ENCODE results near the gene PDE1A. TPM values are rescaled to one million over a fixed set of nuclear protein-coding genes. Genes with fewer than 3 reads are reported as not detected.

Gene PDE1A
- total RNA-seq, 3 donors from 2014 or later (not counting 1 experiment from before 2014, with no cell fraction given) = not detected

DNA sequence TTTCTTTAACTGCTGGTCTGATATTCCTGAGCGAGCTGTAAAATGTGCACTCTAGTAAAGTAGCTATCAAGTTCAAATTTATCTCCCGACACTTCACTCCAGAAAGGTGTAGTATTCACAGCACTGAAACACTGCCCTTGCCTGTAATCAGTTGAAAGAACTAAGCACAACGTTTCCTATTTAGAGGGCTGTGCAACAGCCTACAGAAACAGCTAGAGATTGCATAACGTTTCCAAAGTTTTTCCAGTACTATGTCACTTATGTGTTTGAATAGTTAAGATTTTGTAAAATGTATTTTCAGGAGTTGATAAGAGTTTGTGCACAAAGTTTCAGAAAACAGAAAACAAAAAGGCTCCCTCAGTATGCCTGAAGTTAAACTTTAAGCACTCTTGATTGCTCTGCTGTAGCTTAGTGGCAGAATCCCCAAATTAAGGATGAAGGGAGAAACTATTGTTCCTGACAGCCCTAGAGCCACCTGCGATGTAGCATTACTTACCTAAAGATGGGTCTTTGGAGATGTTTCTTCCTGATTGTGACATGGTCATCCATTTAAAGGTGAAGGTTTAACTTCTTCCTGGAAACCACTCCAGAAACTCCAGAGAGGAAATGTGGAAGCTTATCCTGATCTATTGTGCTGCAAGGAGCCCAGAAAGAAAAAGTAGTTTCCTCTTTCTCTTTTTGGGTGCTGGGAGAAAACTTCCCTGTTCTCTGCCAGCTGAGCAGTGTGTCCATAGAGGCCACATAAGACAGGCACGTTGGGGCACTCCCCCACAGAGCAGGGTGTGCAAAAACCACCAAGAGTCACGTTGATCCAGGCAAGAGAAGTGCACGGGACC is 536 bp downstream of the PDE1A start:
- ATAC-seq (no peak), DNase-seq (no peak)
- 37% methylated on average over 8 of the region's 8 CpGs for WGBS (ENCODE audit: insufficient coverage)
- intact Hi-C loops (cut with micrococcal nuclease) = no loop called here
- no peaks in the 10 kb centered on the region for H3K27me3 ChIP-seq (ENCODE audit: control insufficient read depth, insufficient read depth, low read length)
- no peaks in the 10 kb centered on the region for H3K27me3 Mint-ChIP-seq (ENCODE audit: low read depth in 2 of 2)
- H3K9me3 ChIP-seq (ENCODE audit: control insufficient read depth, insufficient read depth, low read length) = no peaks in the 10 kb centered on the region
- peaks cover 0 to 2% of the 10 kb centered on the region in 2 donors for H3K9me3 Mint-ChIP-seq
- no peaks in the 10 kb centered on the region for H3K4me1 ChIP-seq (ENCODE audit: control insufficient read depth, insufficient read depth, low read length)
- H3K27ac ChIP-seq (ENCODE audit: low read length) = no peak overlapping the region
- no peaks in the 10 kb centered on the region for H3K36me3 ChIP-seq (ENCODE audit: control insufficient read depth, insufficient read depth, low read length)
- TF ChIP-seq, protein P1, sequence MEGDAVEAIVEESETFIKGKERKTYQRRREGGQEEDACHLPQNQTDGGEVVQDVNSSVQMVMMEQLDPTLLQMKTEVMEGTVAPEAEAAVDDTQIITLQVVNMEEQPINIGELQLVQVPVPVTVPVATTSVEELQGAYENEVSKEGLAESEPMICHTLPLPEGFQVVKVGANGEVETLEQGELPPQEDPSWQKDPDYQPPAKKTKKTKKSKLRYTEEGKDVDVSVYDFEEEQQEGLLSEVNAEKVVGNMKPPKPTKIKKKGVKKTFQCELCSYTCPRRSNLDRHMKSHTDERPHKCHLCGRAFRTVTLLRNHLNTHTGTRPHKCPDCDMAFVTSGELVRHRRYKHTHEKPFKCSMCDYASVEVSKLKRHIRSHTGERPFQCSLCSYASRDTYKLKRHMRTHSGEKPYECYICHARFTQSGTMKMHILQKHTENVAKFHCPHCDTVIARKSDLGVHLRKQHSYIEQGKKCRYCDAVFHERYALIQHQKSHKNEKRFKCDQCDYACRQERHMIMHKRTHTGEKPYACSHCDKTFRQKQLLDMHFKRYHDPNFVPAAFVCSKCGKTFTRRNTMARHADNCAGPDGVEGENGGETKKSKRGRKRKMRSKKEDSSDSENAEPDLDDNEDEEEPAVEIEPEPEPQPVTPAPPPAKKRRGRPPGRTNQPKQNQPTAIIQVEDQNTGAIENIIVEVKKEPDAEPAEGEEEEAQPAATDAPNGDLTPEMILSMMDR (IDR thresholded peaks at IDR 0.05) = no peak
- no peak overlapping the region for H3K4me3 Mint-ChIP-seq
- no peaks in the 10 kb centered on the region for H3K36me3 Mint-ChIP-seq
- H3K4me1 Mint-ChIP-seq = no peaks in the 10 kb centered on the region
- no peak overlapping the region for H3K27ac Mint-ChIP-seq
- no peak overlapping the region for H3K4me3 ChIP-seq (ENCODE audit: low read length)

DNA sequence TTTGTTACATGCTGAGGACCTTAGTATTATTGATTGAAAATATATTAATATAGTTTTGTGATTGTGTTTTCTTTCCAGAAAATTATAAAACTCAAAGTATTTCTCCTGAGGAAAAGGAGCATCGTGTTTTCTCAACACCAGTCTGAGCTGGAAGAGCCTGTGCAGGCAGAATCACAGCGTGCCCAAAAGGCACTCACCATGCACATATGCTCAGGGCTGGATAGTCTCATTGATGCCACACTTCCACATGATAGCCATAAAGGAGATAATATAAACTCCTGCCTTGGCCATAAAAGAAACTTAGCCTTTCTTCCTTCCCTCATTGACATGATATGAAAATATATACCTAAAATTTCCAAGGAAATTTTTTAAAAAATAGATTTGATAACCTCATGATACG is 4.0 kb downstream of the PDE1A start:
- 74% methylated on average over 2 of the region's 3 CpGs for WGBS (ENCODE audit: insufficient coverage)
- Mint-ChIP-seq H3K4me3 (no peak overlapping the region), H3K36me3 (no peaks in the 10 kb centered on the region), H3K9me3 (no peaks in the 10 kb centered on the region), H3K27me3 (ENCODE audit: low read depth in 2 of 2) (no peaks in the 10 kb centered on the region), H3K27ac (no peak overlapping the region), H3K4me1 (no peaks in the 10 kb centered on the region)
- no peak overlapping the region for H3K27ac ChIP-seq (ENCODE audit: low read length)
- ATAC-seq (no peak), DNase-seq (no peak)
- H3K9me3 ChIP-seq (ENCODE audit: control insufficient read depth, insufficient read depth, low read length) = no peaks in the 10 kb centered on the region
- H3K27me3 ChIP-seq (ENCODE audit: control insufficient read depth, insufficient read depth, low read length) = no peaks in the 10 kb centered on the region
- no peak overlapping the region for H3K4me3 ChIP-seq (ENCODE audit: low read length)
- H3K4me1 ChIP-seq (ENCODE audit: control insufficient read depth, insufficient read depth, low read length) = no peaks in the 10 kb centered on the region
- no peaks in the 10 kb centered on the region for H3K36me3 ChIP-seq (ENCODE audit: control insufficient read depth, insufficient read depth, low read length)
- intact Hi-C loops (cut with micrococcal nuclease) = no loop called here
- TF ChIP-seq, protein P1 (IDR thresholded peaks at IDR 0.05) = no peak

DNA sequence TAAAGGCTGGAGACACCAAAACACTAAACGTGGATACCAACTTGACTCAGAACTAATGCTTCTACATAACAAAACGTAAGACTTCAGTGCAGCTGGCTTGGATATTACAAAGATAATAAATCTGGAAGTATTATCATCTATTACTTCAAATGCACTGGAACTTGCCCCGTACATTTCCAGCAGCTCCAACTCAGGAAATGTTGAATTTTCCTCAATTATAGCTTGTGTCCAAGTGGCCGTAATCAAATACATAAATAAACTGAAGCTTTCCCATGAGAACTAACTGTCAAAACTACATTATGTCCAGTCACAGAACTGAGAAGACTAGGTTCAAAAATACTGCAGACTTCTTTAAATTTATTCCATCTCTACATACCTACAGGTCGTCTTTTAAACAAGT is 6.2 kb downstream of the PDE1A start:
- no peaks in the 10 kb centered on the region for H3K4me1 ChIP-seq (ENCODE audit: control insufficient read depth, insufficient read depth, low read length)
- TF ChIP-seq, protein P1 (IDR thresholded peaks at IDR 0.05) = no peak
- WGBS (ENCODE audit: insufficient coverage) = 93% methylated on average over 4 of the region's 5 CpGs
- no peaks in the 10 kb centered on the region for H3K27me3 ChIP-seq (ENCODE audit: control insufficient read depth, insufficient read depth, low read length)
- intact Hi-C loops (cut with micrococcal nuclease) = no loop called here
- no peak for DNase-seq
- H3K27ac ChIP-seq (ENCODE audit: low read length) = no peak overlapping the region
- H3K4me3 Mint-ChIP-seq = no peak overlapping the region
- H3K4me1 Mint-ChIP-seq = no peaks in the 10 kb centered on the region
- no peaks in the 10 kb centered on the region for H3K27me3 Mint-ChIP-seq (ENCODE audit: low read depth in 2 of 2)
- peaks cover 0 to 3% of the 10 kb centered on the region in 2 donors for H3K9me3 Mint-ChIP-seq
- no peaks in the 10 kb centered on the region for H3K36me3 Mint-ChIP-seq
- no peaks in the 10 kb centered on the region for H3K36me3 ChIP-seq (ENCODE audit: control insufficient read depth, insufficient read depth, low read length)
- no peak overlapping the region for H3K27ac Mint-ChIP-seq
- no peaks in the 10 kb centered on the region for H3K9me3 ChIP-seq (ENCODE audit: control insufficient read depth, insufficient read depth, low read length)
- no peak for ATAC-seq
- H3K4me3 ChIP-seq (ENCODE audit: low read length) = no peak overlapping the region

- Histone ChIP-seq H3K27ac (ENCODE audit: low read length) (no peak overlapping the region), H3K4me3 (ENCODE audit: low read length) (no peak overlapping the region), H3K36me3 (ENCODE audit: control insufficient read depth, insufficient read depth, low read length) (no peaks in the 10 kb centered on the region), H3K27me3 (ENCODE audit: control insufficient read depth, insufficient read depth, low read length) (no peaks in the 10 kb centered on the region), H3K9me3 (ENCODE audit: control insufficient read depth, insufficient read depth, low read length) (no peaks in the 10 kb centered on the region), H3K4me1 (ENCODE audit: control insufficient read depth, insufficient read depth, low read length) (no peaks in the 10 kb centered on the region)
- H3K27ac Mint-ChIP-seq = no peak overlapping the region
- WGBS (ENCODE audit: insufficient coverage) = 87% methylated on average over 5 of the region's 5 CpGs
- intact Hi-C loops (cut with micrococcal nuclease) = no loop called here
- DNase-seq = no peak
- peaks cover 2 to 10% of the 10 kb centered on the region in 2 donors for H3K9me3 Mint-ChIP-seq
- H3K4me1 Mint-ChIP-seq = no peaks in the 10 kb centered on the region
- no peak overlapping the region for H3K4me3 Mint-ChIP-seq
- H3K36me3 Mint-ChIP-seq = no peaks in the 10 kb centered on the region
- TF ChIP-seq, protein P1 (IDR thresholded peaks at IDR 0.05) = no peak
- no peak for ATAC-seq
- H3K27me3 Mint-ChIP-seq (ENCODE audit: low read depth in 2 of 2) = no peaks in the 10 kb centered on the region
Observed at GRCh38 chr2:182416861-182417260, 10.0 kb downstream of the PDE1A start.

Data from natural killer cell (primary cell).